Mucosa of gallbladder (tissue), 1 donor: ENCODE results near the gene ANGPTL2. TPM values are rescaled to one million over a fixed set of nuclear protein-coding genes. Genes with fewer than 3 reads are reported as not detected.
"Not testable (repeated sequence)": the region's sequence is repeated elsewhere in the genome, so short reads cannot be mapped to it uniquely, and the experiment has no call there.

ENCODE experiments used
- DNase-seq: peaks from one replicate; pipeline ENCODE4 v3.0.0-alpha.2; 2020; ENCODE audit warnings: low spot score
- total RNA-seq: library from RNA; stranded (reverse); gene quantifications from one replicate; pipeline ENCODE4 v1.2.1, GENCODE V29; 2021
- donor health status: DM: no; HTN: no; CAD: no.

The ANGPTL2 gene
- total RNA-seq, 1 donor from 2014 or later = 55.2 TPM

DNA sequence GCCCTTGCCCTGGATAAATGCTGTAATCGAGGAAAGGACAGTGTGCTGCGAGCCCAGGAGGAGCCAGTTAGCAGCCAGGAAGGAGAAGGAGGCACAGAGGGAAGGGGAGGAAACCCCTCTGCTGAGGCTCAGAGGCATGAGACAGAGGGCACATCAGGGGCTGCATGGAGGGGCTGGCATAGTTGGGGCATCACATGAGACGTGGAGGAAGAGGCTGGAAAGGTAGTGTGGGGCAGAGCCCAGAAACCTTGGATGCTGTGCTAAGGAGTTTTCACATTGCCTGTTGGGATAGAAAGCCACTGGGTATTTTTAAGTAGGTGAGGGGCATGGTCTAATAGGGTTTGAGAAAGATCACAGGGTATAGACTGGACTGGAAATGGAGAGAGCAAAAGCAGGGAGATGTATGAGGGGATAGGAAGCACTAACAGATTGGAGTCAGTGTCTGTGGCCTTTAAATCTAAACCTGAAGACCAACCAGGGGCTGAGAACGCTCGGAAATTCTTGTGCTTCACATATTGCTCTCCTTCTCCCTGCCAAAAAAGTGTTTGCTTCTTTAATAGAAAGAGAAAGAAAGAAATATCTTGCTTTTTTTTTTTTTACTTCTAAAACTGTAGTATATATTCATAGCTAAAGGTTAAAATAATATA lies 33.0 kb upstream of the ANGPTL2 start:
- DNase-seq = no peak

DNA sequence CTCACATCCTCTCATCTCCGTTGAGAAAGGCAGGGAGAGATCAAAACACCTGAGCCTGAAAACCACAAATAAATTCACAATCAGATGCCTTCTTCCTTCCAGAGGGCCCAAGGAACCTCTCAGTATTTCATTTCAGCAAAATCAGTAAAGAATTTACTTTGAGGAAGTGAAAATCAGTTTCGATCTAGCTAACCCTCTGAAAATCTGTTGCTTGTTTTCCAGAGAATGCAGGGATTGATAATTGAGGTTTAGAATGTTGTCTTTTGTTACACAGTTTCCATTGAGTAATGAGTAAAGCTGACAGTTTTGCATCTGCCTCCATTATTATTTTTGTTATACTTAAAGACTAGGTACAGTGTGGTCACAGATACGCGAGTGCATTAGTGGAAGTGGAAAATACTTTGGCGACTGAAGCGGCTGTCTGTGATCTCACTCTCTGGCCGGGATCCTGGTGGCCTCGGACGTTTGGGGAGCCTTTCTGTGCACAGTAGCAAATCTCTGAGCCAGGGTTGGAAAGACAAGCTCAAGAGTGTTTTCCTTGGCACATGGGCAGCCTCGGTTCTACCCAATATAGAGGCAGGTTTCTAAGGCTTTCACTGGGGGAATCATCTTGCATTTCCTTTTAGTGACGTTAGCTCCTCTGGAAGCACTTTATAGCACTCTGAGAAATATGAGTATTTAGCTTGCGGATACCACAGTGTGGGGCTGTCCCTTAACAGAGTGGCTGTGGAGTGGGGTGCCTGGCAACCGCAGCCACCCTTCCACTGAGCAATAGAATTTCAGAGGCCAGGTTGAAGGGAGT lies 32.2 kb upstream of the ANGPTL2 start:
- DNase-seq = peak; percentile 43

DNA sequence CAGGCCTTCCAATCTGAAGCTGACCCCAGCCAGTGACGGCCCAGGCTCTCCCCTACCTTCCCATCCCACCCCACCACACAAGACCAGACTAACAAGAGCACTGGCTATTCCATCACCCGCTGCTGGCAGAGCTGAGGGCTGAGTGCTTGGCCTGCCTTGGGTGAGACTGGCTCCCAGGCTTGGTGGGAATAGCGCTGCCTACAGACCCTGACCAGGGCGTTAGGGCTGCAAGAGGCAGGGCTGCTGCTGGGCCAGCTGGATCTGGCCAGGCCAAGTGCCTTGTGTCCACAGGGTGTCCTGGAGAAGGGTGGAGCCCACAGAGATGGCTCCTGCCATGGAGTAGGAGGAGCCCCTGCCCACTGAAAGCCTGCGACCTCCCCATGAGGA lies 31.6 kb upstream of the ANGPTL2 start:
- no peak for DNase-seq

DNA sequence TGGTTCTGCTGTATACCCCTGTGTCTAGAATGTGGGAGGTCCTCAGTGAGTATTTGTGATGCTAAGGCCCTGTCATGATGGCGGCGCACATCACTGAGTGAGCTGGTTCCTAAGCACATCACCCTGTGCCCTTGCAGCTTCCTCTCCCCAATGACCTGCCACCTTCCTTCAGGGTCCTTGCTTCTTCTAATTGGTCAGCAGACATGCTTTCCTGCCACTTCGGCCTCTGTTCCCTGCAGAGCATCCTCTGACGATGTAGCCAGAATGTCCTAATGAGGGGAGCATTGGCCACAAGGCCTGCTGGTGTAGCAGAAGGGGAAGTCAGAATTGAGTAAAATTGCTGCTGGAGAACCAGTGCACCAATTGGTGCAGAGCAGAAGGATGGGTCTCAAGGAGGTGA lies 31.1 kb upstream of the ANGPTL2 start:
- no peak for DNase-seq

GRCh38 chr9:127149463-127150390 lies 27.3 kb upstream of the ANGPTL2 start:
- DNase-seq = no peak

GRCh38 chr9:127149010-127149409 lies 26.6 kb upstream of the ANGPTL2 start:
- DNase-seq = no peak

DNA sequence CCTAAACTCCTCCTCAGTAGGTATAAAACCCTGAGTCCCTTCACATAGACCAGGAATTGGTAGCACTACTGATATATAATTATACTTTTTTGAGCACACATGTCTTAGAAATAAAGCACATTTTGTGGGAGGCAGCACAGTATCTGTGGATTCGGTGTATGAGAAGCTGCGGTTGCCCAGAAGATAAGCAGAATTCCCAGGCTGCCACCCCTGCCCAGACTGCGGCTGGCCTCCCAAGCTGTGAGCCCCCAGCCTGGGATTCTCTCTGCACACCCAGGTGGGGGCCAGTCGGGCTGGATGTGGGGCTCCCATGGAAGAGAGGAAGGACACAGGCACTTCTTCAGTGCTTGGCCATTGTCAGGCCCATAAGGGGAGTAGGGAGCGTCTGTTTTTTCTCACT lies 25.6 kb upstream of the ANGPTL2 start:
- no peak for DNase-seq

- DNase-seq = no peak
These were observed 24.8 kb upstream of the ANGPTL2 start for GRCh38 chr9:127147251-127147650.

DNA sequence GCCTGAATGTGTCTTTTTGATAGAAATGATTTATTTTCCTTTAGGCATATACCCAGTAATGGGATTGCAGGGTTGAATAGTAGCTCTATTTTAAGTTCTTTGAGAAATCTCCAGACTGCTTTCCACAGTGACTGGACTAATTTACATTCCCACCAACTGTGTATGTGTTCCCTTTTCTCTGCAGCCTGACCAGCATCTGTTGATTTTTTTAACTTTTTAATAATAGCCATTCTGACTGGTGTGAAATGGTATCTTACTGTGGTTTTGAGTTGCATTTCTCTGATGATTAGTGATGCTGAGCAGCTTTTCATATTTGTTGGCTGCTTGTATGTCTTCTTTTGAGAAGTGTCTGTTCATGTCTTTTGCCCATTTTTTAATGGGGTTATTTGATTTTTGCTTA lies 24.4 kb upstream of the ANGPTL2 start:
- DNase-seq = not testable (repeated sequence)

- no peak for DNase-seq
These were observed 22.4 kb upstream of the ANGPTL2 start for GRCh38 chr9:127144670-127145445.

- DNase-seq = no peak
These were observed 21.6 kb upstream of the ANGPTL2 start for GRCh38 chr9:127143920-127144465.

GRCh38 chr9:127142931-127143464 lies 20.6 kb upstream of the ANGPTL2 start:
- no peak for DNase-seq

DNA sequence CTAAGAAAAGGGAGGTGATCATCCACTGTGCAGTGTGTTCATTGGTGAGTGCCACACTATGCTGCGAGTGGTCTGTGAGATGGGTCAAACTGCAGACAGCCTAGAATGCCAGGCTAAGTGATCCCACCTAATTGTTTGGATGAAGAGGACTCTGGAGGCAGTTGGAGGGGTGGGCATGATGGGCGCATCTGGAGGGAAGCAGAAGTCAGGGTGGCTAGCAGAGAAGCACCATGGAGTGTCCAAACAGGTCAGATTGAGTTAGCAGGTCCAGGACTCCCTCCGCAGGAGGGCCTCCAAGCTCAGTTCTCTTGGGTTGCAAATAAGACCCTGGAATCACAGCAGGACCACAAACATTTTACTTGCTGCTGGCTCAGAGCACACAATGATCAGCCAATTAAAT lies 19.9 kb upstream of the ANGPTL2 start:
- no peak for DNase-seq

GRCh38 chr9:127140842-127141675 lies 18.6 kb upstream of the ANGPTL2 start:
- no peak for DNase-seq

- DNase-seq = peak; percentile 5
These were observed 17.7 kb upstream of the ANGPTL2 start for GRCh38 chr9:127140181-127140580.

DNA sequence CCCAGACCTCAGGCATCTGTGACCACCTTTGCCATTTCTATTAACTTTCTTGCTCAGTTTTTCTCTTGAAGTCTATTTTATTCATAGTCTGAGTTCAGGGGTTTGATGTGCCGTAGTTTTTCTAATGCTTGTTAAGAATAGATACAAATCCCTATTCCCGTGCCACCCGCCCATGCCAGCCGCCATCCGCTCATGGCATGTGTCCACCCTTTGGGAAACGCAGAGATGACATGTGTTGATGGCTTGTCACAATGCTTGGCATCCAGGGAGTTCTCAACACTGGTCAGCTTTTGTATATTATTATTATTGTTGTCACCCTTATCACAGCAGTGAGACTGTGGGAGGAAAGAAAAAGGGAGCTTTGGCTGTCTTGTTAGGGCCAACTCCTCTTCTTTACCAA lies 17.3 kb upstream of the ANGPTL2 start:
- no peak for DNase-seq

- no peak for DNase-seq
These were observed 16.8 kb upstream of the ANGPTL2 start for GRCh38 chr9:127139071-127139731.

GRCh38 chr9:127138444-127138843 lies 16.0 kb upstream of the ANGPTL2 start:
- no peak for DNase-seq

- DNase-seq = no peak
These were observed 15.4 kb upstream of the ANGPTL2 start for GRCh38 chr9:127137640-127138360.
